ENCODE results near the gene NAPB. TPM values are rescaled to one million over a fixed set of nuclear protein-coding genes. Genes with fewer than 3 reads are reported as not detected.

The NAPB gene
- total RNA-seq, 1 donor from 2014 or later: 15.1 TPM

DNA sequence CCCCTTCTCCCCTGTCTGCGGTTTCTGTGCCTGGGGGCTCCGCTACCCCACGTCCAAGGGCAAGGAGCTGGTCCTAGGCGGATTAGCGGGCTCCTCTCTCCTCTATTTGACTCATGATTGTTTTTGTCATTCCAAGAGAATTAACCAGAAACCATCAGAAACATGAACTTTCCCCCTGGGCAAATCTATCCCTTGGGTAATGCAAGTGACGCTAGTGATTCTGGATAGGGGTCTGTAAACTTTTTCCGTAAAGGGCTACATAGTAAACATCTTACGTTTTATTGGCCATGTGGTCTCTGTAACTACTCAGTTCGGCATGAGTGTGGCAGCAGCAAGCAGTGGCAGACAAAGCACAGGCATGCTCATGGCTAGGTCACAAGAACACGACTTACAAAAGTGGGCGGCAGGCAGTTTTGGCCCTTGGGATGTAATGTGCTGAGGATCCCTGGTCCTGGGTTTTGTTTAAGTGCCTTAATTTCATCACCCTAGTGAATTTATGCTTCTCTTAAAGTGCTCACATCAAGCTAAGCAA, 30.7 kb upstream of the NAPB start:
- no peaks in the 10 kb centered on the region for H3K36me3 Mint-ChIP-seq
- no peak overlapping the region for H3K27ac Mint-ChIP-seq
- no peak for DNase-seq (ENCODE audit: extremely low spot score, unreplicated experiment)
- no peaks in the 10 kb centered on the region for H3K4me1 Mint-ChIP-seq (ENCODE audit: unreplicated experiment)
- no peak for TF ChIP-seq CTCF (conservative IDR thresholded peaks at IDR 0.05)
- no peaks in the 10 kb centered on the region for H3K9me3 Mint-ChIP-seq
- no peak overlapping the region for H3K4me3 Mint-ChIP-seq
- no peaks in the 10 kb centered on the region for H3K27me3 Mint-ChIP-seq

DNA sequence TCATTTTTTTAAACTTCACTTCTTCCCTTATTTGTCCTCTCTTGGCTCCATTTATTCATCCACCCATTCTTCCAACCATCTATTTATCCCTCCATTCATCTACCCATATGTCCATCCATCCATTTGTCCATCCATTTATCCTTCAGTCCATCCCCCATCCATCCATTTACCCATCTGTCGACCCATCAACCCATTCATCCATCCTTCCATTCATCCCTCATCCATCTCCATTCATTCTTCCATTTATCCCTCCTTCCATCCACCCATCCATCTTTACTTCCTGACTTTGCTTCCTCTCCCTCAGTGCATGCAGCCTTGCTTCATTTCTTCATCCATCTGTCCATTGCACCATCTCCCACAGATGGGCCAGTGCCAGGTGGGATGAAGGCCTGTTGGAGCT, 29.6 kb upstream of the NAPB start:
- no peaks in the 10 kb centered on the region for H3K9me3 Mint-ChIP-seq
- H3K4me3 Mint-ChIP-seq: no peak overlapping the region
- no peak overlapping the region for H3K27ac Mint-ChIP-seq
- no peak for TF ChIP-seq CTCF (conservative IDR thresholded peaks at IDR 0.05)
- no peaks in the 10 kb centered on the region for H3K27me3 Mint-ChIP-seq
- no peaks in the 10 kb centered on the region for H3K36me3 Mint-ChIP-seq
- no peak for DNase-seq (ENCODE audit: extremely low spot score, unreplicated experiment)
- no peaks in the 10 kb centered on the region for H3K4me1 Mint-ChIP-seq (ENCODE audit: unreplicated experiment)

GRCh38 chr20:23449421-23449820, 28.1 kb upstream of the NAPB start:
- H3K4me1 Mint-ChIP-seq (ENCODE audit: unreplicated experiment): no peaks in the 10 kb centered on the region
- no peak for TF ChIP-seq CTCF (conservative IDR thresholded peaks at IDR 0.05)
- no peak overlapping the region for H3K4me3 Mint-ChIP-seq
- no peaks in the 10 kb centered on the region for H3K36me3 Mint-ChIP-seq
- DNase-seq (ENCODE audit: extremely low spot score, unreplicated experiment): no peak
- no peaks in the 10 kb centered on the region for H3K9me3 Mint-ChIP-seq
- peaks cover 3% of the 10 kb centered on the region for H3K27me3 Mint-ChIP-seq
- no peak overlapping the region for H3K27ac Mint-ChIP-seq

DNA sequence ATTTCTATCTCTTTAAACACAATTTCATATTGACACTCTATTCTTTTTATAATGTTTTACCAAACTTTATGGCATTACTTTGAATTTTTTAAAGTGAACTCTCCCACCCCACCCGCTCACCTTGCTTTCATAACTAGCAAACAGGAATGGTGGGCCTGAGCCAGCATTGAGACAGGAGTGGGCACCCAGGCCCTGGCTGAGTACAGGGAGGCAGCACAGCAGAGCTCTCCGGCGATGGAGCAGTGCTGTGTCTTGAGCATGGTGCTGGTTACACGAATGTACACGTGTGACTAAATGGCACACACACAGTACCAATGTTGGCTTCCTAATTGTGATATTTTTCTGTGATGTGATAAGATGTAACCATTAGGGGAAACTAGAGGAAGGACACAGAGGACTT, 26.9 kb upstream of the NAPB start:
- peaks cover 3% of the 10 kb centered on the region for H3K27me3 Mint-ChIP-seq
- no peak overlapping the region for H3K27ac Mint-ChIP-seq
- DNase-seq (ENCODE audit: extremely low spot score, unreplicated experiment): no peak
- no peak overlapping the region for H3K4me3 Mint-ChIP-seq
- TF ChIP-seq CTCF (conservative IDR thresholded peaks at IDR 0.05): no peak
- H3K9me3 Mint-ChIP-seq: no peaks in the 10 kb centered on the region
- no peaks in the 10 kb centered on the region for H3K4me1 Mint-ChIP-seq (ENCODE audit: unreplicated experiment)
- H3K36me3 Mint-ChIP-seq: no peaks in the 10 kb centered on the region

GRCh38 chr20:23446505-23446904, 25.2 kb upstream of the NAPB start:
- DNase-seq (ENCODE audit: extremely low spot score, unreplicated experiment): no peak
- no peak overlapping the region for H3K4me3 Mint-ChIP-seq
- H3K27me3 Mint-ChIP-seq: peaks cover 7% of the 10 kb centered on the region
- H3K27ac Mint-ChIP-seq: no peak overlapping the region
- peaks cover 5% of the 10 kb centered on the region for H3K4me1 Mint-ChIP-seq (ENCODE audit: unreplicated experiment)
- peak; percentile 76 for TF ChIP-seq CTCF (conservative IDR thresholded peaks at IDR 0.05)
- H3K9me3 Mint-ChIP-seq: no peaks in the 10 kb centered on the region
- no peaks in the 10 kb centered on the region for H3K36me3 Mint-ChIP-seq

Measured in type B pancreatic cell (in vitro differentiated cells).